Hepatocyte (in vitro differentiated cells): Measurements from ENCODE around the gene TMEM115. TPM values are rescaled to one million over a fixed set of nuclear protein-coding genes. Genes with fewer than 3 reads are reported as not detected.

Source experiments
- DNase-seq: peaks from one replicate; pipeline ENCODE4 v3.0.0-alpha.2; 2016; ENCODE audit warnings: low spot score
- H2AFZ ChIP-seq: fragments of 200-600 bp; sonication (generic); 2 replicates; pipeline ENCODE4 v1.6.0; 2016; ENCODE audit warnings: antibody characterized with exemption, mild to moderate bottlenecking
- H3K27ac ChIP-seq: fragments of 200-600 bp; sonication (generic); 2 replicates; pipeline ENCODE4 v1.5.1; 2016; ENCODE audit warnings: mild to moderate bottlenecking
- H3K27me3 ChIP-seq: fragments of 200-600 bp; sonication (generic); 2 replicates; pipeline ENCODE4 v1.6.1; 2016
- H3K36me3 ChIP-seq: fragments of 200-600 bp; sonication (generic); replicated peaks from 2 replicates; pipeline ENCODE4 v1.5.1; 2016; ENCODE audit warnings: low read depth; ENCODE audit not compliant: insufficient read depth
- H3K4me1 ChIP-seq: fragments of 200-600 bp; sonication (generic); 2 replicates; pipeline ENCODE4 v1.5.1; 2016; ENCODE audit warnings: mild to moderate bottlenecking, moderate library complexity; ENCODE audit not compliant: insufficient read depth
- H3K4me2 ChIP-seq: fragments of 200-600 bp; sonication (generic); 2 replicates; pipeline ENCODE4 v1.6.0; 2016
- H3K4me3 ChIP-seq: fragments of 200-600 bp; sonication (generic); 2 replicates; pipeline ENCODE4 v1.5.1; 2016; ENCODE audit warnings: mild to moderate bottlenecking
- H3K79me2 ChIP-seq: fragments of 200-600 bp; sonication (generic); 2 replicates; pipeline ENCODE4 v1.6.0; 2017; ENCODE audit warnings: mild to moderate bottlenecking
- H3K9me2 ChIP-seq: fragments of 200-600 bp; sonication (generic); replicated peaks from 2 replicates; pipeline ENCODE4 v1.6.0; 2017; ENCODE audit warnings: mild to moderate bottlenecking; ENCODE audit not compliant: insufficient read depth
- H3K9me3 ChIP-seq: fragments of 200-600 bp; sonication (generic); 2 replicates; pipeline ENCODE4 v1.5.1; 2016; ENCODE audit warnings: low read depth, mild to moderate bottlenecking
- H4K20me1 ChIP-seq: fragments of 200-600 bp; sonication (generic); 2 replicates; pipeline ENCODE4 v1.6.0; 2016; ENCODE audit warnings: mild to moderate bottlenecking; ENCODE audit not compliant: insufficient read depth, poor library complexity, severe bottlenecking
- EZH2 ChIP-seq: fragments of 200-600 bp; sonication (generic); IDR thresholded peaks from 2 replicates; pipeline ENCODE4 v1.6.1; 2016; ENCODE audit warnings: antibody characterized with exemption, mild to moderate bottlenecking, borderline replicate concordance
- EZH2phosphoT487 ChIP-seq: fragments of 200-600 bp; sonication (generic); IDR thresholded peaks from one replicate; pipeline ENCODE4 v1.6.1; 2018; ENCODE audit warnings: antibody characterized with exemption, mild to moderate bottlenecking, low read depth, moderate library complexity; ENCODE audit not compliant: unreplicated experiment, severe bottlenecking
- WGBS: methylation state at CpG from one replicate; pipeline ENCODE4 v1.1.6; 2016; ENCODE audit warnings: low lambda C conversion rate; ENCODE audit errors: missing lambda C conversion rate; 5-methylcytosine and 5-hydroxymethylcytosine counted together
- polyA plus RNA-seq: library from polyadenylated mRNA; unstranded; fragments of >200 nt; fragmentation: Nextera tagmentation; extraction: Ambion mirVana; gene quantifications from 2 replicates; pipeline ENCODE4 v1.2.1, GENCODE V29; 2016
- total RNA-seq: library from RNA; depleted of rRNA; stranded (reverse); fragments of >200 nt; gene quantifications from 2 replicates; pipeline ENCODE4 v1.2.3, GENCODE V29; 2014
- TF ChIP-seq, protein P1 (sequence below): fragments of 200-600 bp; sonication (generic); IDR thresholded peaks from 2 replicates; pipeline ENCODE4 v1.5.1; 2016; ENCODE audit warnings: antibody characterized with exemption, mild to moderate bottlenecking; ENCODE audit not compliant: poor library complexity

The TMEM115 gene
- total and polyA plus RNA-seq, 2 experiments from 2014 or later, result 49.3 to 69.9 TPM

DNA sequence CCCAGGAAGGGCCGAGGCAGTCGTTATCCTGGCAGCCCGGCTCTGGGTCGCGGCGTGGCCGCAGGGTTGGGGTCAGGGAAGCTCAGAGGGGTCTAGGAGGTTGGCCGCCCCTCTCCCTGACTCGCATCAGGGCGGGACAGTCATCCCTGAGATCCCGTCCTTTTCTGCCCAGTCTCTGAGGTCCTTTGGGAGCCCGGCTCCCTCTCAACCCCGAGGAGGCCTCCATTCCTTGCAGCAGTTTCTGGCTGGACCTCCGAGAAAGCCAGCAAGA is 37.3 kb downstream of the TMEM115 start:
- Histone ChIP-seq H3K4me1 (peaks cover 51% of the 10 kb centered on the region), H3K27ac (peak overlapping the region; percentile 100), H4K20me1 (peaks cover 5% of the 10 kb centered on the region), H2AFZ (peak overlapping the region; percentile 84), H3K27me3 (no peaks in the 10 kb centered on the region), H3K9me3 (no peaks in the 10 kb centered on the region), H3K4me3 (peak overlapping the region; percentile 88), H3K79me2 (peaks cover 44% of the 10 kb centered on the region), H3K36me3 (no peaks in the 10 kb centered on the region), H3K4me2 (peak overlapping the region; percentile 97), H3K9me2 (no peaks in the 10 kb centered on the region)
- no peak for TF ChIP-seq EZH2
- no peak for TF ChIP-seq EZH2phosphoT487
- TF ChIP-seq, protein P1, sequence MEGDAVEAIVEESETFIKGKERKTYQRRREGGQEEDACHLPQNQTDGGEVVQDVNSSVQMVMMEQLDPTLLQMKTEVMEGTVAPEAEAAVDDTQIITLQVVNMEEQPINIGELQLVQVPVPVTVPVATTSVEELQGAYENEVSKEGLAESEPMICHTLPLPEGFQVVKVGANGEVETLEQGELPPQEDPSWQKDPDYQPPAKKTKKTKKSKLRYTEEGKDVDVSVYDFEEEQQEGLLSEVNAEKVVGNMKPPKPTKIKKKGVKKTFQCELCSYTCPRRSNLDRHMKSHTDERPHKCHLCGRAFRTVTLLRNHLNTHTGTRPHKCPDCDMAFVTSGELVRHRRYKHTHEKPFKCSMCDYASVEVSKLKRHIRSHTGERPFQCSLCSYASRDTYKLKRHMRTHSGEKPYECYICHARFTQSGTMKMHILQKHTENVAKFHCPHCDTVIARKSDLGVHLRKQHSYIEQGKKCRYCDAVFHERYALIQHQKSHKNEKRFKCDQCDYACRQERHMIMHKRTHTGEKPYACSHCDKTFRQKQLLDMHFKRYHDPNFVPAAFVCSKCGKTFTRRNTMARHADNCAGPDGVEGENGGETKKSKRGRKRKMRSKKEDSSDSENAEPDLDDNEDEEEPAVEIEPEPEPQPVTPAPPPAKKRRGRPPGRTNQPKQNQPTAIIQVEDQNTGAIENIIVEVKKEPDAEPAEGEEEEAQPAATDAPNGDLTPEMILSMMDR, result no peak
- whole genome bisulfite sequencing, result 10% methylated on average over 14 of the region's 14 CpGs
- no peak for DNase-seq

DNA sequence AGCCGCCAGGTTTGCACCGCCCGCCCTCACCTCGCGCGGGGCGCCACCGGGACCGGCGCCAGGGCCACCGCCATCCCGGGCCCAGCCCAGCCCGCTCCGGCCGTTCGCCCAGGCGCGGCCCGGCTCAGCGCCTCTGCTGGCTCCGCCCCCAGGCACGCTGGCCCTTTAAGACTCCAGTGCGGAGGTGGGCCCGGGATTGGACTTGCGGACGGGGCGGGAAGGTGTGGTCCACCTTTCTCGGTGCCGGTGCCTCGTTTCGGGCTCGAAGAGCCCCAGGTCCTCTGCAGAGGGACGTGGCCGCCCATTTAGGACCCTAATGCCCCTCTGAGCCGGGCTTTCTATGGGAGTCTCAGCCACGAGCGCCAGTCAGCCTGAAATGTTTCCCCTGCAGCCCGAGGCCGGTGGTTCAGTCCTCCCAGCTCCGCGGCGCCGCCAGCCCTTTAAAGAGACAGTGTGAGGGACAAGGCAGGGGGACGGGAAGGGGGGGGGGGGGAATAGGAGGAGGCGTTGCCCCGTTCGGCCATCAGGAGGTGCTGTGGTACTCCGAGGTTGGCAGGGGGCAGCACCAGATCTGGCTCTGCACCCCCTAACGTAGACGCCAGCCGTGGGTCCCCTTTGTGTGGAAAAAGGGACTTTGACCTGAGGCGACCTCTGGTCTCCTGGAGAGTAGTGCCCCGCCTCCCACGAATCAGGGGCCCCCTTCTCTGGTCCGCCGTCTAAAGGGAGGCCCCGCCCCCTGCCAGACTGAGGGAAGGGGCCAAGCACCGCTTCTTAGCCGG is 37.8 kb downstream of the TMEM115 start:
- H4K20me1 ChIP-seq, result peaks cover 4% of the 10 kb centered on the region
- peak overlapping the region; percentile 97 for H3K4me2 ChIP-seq
- TF ChIP-seq, protein P1, result peak; percentile 67
- TF ChIP-seq EZH2, result no peak
- TF ChIP-seq EZH2phosphoT487, result no peak
- H3K4me1 ChIP-seq, result peaks cover 52% of the 10 kb centered on the region
- no peaks in the 10 kb centered on the region for H3K27me3 ChIP-seq
- H3K9me2 ChIP-seq, result no peaks in the 10 kb centered on the region
- H2AFZ ChIP-seq, result peak overlapping the region; percentile 84
- H3K36me3 ChIP-seq, result no peaks in the 10 kb centered on the region
- 0% methylated on average over 15 of the region's 59 CpGs for WGBS
- no peaks in the 10 kb centered on the region for H3K9me3 ChIP-seq
- H3K4me3 ChIP-seq, result peak overlapping the region; percentile 88
- H3K27ac ChIP-seq, result peak overlapping the region; percentile 100
- DNase-seq, result peak; percentile 97
- peaks cover 39% of the 10 kb centered on the region for H3K79me2 ChIP-seq

DNA sequence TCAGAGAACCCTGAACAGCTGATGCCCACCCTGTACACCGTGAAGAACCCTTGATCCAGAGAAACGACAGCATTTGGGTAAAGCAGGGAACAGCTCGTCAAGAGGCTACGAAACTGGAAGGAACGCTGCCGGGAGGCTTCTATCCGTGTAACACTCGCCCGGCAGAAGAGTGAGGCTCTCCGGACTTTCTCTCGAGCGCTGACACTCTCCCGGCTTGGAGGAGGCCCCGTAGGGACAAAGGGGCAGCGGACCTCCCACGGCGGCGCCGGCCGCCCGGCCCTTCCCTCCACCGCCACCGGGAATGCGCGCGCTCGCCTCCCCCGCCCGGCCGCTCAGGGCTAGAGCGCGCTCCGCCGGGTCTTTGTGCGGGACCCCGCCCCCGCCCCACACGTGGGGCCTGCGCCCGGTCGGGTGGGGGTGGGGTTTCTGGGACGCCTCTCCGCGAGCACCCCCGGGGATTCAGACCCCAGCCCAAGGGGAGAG is 38.4 kb downstream of the TMEM115 start:
- Histone ChIP-seq H3K4me1 (peaks cover 53% of the 10 kb centered on the region), H2AFZ (peak overlapping the region; percentile 71)

More for the DNA sequence above, 38.4 kb downstream of the TMEM115 start:
- no peaks in the 10 kb centered on the region for H3K9me2 ChIP-seq
- no peaks in the 10 kb centered on the region for H3K36me3 ChIP-seq
- DNase-seq, result peak; percentile 94
- no peaks in the 10 kb centered on the region for H3K9me3 ChIP-seq
- peak overlapping the region; percentile 100 for H3K27ac ChIP-seq
- peak overlapping the region; percentile 97 for H3K4me2 ChIP-seq
- H3K27me3 ChIP-seq, result no peaks in the 10 kb centered on the region
- peak overlapping the region; percentile 88 for H3K4me3 ChIP-seq
- peaks cover 3% of the 10 kb centered on the region for H4K20me1 ChIP-seq
- under 1% methylated on average over 19 of the region's 45 CpGs for WGBS
- TF ChIP-seq, protein P1, result no peak
- TF ChIP-seq EZH2phosphoT487 (no peak), EZH2 (no peak)
- peaks cover 37% of the 10 kb centered on the region for H3K79me2 ChIP-seq
